Fibroblast of skin of back (primary cell): ENCODE measurements around the gene VEGFD. TPM values are rescaled to one million over a fixed set of nuclear protein-coding genes. Genes with fewer than 3 reads are reported as not detected.

Experiments
- DNase-seq: peaks from one replicate; pipeline ENCODE4 v3.0.0-alpha.2; 2013
- polyA plus RNA-seq, 2 experiments: library from polyadenylated mRNA; unstranded; fragments of 120-200 nt; gene quantifications; one replicate each; pipeline ENCODE4 v1.2.1, GENCODE V29; 2013; ENCODE audit not compliant: insufficient read length in 2 of 2

Gene VEGFD
- polyA plus RNA-seq (2013, experiment 1 of 2; ENCODE audit: insufficient read length): not detected
- polyA plus RNA-seq (2013, experiment 2 of 2; ENCODE audit: insufficient read length): not detected

GRCh38 chrX:15384304-15384703 is at the start of gene VEGFD:
TSS of gene VEGFD (minus strand) at chrX:15384413. CDS start at chrX:15383946, 467 bp downstream.
- DNase-seq: no peak

- peak; percentile 6 for DNase-seq
Measured at GRCh38 chrX:15430584-15430983, 46.4 kb upstream of the VEGFD start.

- DNase-seq: no peak
Measured at GRCh38 chrX:15430076-15430475, 45.9 kb upstream of the VEGFD start.

- no peak for DNase-seq
Measured at GRCh38 chrX:15425024-15425423, 40.8 kb upstream of the VEGFD start.

GRCh38 chrX:15418707-15419181 is 34.5 kb upstream of the VEGFD start:
- peak; percentile 22 for DNase-seq

- DNase-seq: peak; percentile 77
Measured at GRCh38 chrX:15418041-15418706, 34.0 kb upstream of the VEGFD start.

GRCh38 chrX:15416133-15416993 is 32.1 kb upstream of the VEGFD start:
- DNase-seq: peak; percentile 16

- DNase-seq: no peak
Measured at GRCh38 chrX:15413101-15413500, 28.9 kb upstream of the VEGFD start.

- no peak for DNase-seq
Measured at GRCh38 chrX:15410947-15411346, 26.7 kb upstream of the VEGFD start.

- DNase-seq: no peak
Measured at GRCh38 chrX:15410430-15410829, 26.2 kb upstream of the VEGFD start.

- no peak for DNase-seq
Measured at GRCh38 chrX:15405846-15406245, 21.6 kb upstream of the VEGFD start.

GRCh38 chrX:15404401-15405096 is 20.3 kb upstream of the VEGFD start:
- DNase-seq: no peak

GRCh38 chrX:15401378-15401777 is 17.2 kb upstream of the VEGFD start:
- no peak for DNase-seq

- DNase-seq: no peak
Measured at GRCh38 chrX:15399962-15400391, 15.8 kb upstream of the VEGFD start.

- DNase-seq: no peak
Measured at GRCh38 chrX:15398874-15399273, 14.7 kb upstream of the VEGFD start.

GRCh38 chrX:15395789-15396188 is 11.6 kb upstream of the VEGFD start:
- DNase-seq: no peak

GRCh38 chrX:15391850-15392249 is 7.6 kb upstream of the VEGFD start:
- no peak for DNase-seq

GRCh38 chrX:15382813-15383212 is 1.4 kb downstream of the VEGFD start:
- no peak for DNase-seq

GRCh38 chrX:15376956-15377355 is 7.3 kb downstream of the VEGFD start:
- peak; percentile 31 for DNase-seq

- DNase-seq: no peak
Measured at GRCh38 chrX:15373976-15374375, 10.2 kb downstream of the VEGFD start.

GRCh38 chrX:15366506-15367352 is 17.5 kb downstream of the VEGFD start:
- no peak for DNase-seq

- no peak for DNase-seq
Measured at GRCh38 chrX:15359701-15360100, 24.5 kb downstream of the VEGFD start.
